Measurements from ENCODE around the gene PTX4. TPM values are rescaled to one million over a fixed set of nuclear protein-coding genes. Genes with fewer than 3 reads are reported as not detected.

The PTX4 gene
- total RNA-seq, 1 donor from 2014 or later, result 0.35 TPM

DNA sequence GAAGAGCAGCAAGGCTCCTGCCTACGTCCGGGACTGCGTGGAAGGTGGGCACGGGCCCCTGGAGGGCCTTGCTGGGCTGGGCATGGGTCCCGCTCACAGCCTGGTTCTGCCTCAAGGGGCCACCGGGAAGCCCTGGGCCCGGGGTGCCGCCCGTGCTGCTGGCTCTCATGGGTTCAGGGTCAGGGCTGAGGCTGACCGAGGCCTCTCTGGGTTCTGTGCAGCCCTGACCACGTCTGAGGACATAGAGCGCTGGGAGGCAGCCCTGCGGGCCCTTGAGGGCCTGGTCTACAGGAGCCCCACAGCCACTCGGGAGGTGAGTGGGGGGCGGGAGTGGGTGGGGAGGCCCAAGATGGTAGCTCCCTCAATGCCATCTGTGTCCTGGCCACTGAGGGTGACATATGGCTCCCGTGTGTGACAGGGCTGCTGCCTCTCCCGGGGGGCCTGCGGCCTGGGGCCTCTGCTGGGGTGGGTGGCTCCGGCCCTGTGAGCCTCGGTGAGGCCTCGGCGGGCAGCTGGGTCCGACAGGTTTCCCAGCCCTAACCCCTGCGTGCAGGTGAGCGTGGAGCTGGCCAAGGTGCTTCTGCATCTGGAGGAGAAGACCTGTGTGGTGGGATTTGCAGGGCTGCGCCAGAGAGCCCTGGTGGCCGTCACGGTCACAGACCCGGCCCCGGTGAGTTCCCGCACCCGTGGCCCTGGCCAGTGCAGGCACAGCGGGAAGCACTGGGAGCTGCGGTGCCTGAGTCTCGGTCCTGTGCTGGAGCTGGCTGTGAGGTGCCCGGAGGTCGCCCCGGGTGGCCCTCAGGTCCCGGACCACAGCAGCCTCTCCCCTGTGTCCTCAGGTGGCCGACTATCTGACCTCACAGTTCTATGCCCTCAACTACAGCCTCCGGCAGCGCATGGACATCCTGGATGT lies 13.6 kb upstream of the PTX4 start:
- no peak for DNase-seq (ENCODE audit: low spot score)

DNA sequence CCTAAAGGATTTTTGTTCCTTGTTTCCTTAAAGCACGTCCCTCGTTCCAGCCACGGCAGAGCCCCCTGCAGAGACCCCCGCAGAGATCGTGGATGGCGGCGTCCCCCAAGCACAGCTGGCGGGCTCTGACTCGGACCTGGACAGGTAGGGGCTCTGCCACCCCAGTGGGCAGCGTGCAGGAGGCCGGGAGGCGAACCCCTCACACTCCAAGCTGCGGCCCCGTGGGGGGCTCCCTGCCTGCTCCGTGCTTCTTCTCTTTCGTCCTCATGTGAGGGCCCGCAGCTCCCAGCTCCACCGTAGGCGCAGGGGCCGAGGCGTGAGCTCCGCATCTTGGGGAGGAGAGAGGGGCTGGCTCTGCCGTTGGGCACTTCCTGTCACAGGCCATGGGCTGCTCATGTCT lies 12.9 kb upstream of the PTX4 start:
- DNase-seq (ENCODE audit: low spot score), result no peak

DNA sequence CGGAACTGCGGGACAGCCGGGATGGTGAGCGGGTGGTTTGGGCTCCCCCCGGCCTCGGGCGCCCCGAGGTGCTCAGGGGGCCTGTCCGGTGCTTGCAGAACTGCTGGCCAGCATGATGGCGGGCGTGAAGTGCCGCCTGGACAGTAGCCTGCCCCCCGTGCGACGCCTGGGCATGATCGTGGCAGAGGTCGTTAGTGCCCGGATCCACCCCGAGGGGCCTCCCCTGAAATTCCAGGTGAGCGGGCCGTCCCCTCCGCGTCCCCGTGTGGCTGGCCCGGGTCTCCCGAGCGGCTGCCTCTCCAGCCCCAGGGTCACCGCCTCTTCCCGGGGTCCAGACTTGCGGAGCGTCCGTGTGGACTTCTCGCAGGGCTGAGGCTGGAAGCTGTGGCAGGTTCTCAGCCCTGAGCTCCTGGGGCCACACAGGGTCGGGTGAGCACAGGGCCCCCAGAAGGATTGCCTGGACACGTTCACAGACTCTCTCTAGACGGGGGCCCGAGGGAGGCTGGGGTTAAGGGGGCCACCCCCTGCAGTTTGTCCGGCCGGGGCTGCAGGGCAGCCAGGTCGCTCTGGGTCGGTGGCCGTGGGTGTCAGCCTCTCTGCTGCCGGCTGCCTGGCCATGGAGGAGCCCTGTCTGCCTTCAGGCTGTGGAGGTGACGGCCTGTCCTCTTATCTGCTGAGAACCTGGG lies 11.9 kb upstream of the PTX4 start:
- DNase-seq (ENCODE audit: low spot score), result no peak

DNA sequence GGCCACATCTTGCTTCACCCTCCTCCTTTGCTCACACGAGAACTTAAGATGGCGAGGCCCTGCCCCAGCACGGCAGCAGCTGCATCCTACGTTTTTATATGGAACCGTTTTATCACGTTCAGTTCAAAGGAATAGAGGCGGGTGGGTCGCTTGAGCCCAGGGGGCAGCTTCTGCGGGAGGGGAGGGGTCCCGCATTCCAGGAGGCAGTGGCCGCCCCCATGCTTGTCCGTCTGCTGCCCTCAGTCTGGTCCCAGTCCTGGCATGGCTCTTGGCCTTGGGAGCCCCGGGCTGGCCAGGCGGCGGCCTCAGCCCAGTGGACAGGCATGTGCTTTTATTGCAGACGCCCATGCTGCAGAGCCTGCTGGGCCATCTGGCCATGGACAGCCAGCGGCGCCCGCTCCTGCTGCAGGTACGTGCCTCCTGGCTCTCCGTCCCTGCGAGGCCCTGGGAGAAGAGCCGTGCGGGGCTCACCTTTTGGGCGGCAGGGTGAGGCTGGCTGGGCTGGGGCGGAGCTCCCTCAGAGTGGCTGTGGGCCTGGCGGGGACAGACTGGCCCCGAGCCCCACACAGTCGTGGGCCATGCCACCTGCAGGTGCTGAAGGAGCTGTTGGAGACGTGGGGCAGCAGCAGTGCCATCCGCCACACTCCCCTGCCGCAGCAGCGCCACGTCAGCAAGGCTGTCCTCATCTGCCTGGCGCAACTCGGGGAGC lies 11.2 kb upstream of the PTX4 start:
- DNase-seq (ENCODE audit: low spot score), result no peak

DNA sequence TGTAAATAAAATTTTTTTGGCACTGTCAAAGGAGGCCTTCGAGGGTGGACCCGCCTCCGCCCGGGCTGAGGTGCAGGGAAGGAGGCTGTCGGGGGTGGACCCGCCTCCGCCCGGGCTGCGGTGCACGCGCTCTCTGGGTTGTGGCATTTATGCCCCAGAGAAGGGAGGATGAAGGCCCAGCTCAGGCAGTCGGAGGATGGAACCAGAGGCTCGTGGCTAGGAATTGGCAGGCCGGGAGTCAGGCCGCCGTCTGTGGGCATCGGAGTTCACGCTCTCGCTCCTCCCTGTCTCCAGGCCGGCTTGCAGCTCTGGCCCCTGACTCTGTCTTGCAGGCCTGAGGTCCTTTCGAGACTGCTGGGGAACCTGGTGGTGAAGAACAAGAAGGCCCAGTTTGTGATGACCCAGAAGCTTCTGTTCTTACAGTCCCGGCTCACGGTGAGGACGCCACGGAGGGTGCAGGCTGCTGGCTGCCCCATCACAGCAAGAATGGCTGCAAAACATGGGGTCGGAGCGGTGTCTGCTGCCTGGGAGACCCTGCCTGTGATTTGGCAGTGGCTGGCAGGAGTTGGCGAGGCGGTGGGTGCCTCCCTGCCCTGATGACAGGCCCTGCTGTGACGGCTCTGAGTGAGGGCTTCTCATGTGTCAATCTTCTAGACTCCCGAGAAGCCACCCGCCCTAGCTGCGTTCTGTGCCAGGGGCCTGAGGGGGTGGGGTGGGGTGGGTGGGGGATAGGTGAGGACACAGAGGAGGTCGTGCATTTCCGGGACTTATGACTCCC lies 10.3 kb upstream of the PTX4 start:
- no peak for DNase-seq (ENCODE audit: low spot score)

DNA sequence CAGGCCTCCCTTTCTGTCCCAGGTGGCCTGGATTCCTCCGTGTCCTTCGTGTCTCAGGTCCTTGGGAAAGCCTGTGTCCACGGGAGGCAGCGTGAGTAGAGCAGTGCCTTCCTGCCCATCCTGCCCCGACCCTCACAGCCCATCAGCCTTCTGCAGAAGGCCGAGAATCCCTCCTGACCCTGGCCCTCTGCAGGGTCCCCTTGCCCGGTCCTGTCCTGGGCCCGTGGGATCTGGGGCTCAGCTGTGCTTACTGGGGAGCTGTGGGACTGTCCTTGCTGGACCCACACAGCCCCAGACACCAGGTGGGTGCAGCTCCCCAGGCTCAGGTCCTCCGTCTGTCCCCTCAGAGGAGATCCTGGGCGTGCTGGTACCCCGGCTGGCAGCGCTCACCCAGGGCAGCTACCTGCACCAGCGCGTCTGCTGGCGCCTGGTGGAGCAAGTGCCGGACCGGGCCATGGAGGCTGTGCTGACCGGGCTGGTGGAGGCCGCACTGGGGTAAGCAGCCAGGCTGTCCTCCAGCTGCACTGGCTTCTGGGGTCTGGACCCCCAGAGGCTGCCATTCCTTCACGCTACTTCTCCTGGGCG lies 8.4 kb upstream of the PTX4 start:
- DNase-seq (ENCODE audit: low spot score), result no peak

DNA sequence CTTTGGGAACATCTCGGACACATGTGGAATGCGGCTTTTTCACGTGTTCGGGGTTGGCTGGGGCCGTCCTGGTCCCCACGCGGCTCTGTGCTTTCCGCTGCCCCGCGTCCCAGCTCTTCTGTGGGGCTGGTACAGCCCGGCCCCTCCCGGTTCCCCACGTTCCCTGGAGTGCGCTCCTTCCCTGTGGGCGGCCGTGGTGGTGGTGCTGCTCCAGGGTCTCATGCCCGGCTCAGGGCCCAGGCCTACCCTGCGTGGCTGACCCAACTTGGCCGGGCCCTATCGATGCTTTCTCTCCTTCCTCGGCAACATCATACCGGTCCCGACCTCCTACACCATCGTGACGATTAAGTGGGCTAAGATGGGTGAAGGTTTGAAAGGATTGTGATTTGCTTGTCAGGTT lies 7.7 kb upstream of the PTX4 start:
- DNase-seq (ENCODE audit: low spot score), result no peak

DNA sequence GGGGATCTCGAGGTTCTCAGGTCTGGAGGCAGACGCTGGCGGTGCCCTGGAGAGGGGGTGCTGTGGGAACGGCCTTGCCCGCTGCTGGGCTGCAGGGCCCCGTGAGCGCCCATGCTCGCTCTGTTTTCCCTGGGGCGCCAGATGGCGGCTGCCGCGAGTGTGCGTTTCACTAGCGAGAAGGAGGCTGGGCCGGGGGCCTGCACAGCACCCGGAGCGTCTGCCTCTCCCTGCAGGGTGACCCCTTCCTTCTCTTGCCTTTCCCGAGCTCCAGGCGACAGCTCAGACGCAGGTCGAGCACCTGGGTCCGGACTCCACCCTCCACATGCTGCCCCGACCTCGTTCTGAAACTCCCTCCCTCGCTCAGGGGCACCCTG lies 7.1 kb upstream of the PTX4 start:
- DNase-seq (ENCODE audit: low spot score), result no peak

DNA sequence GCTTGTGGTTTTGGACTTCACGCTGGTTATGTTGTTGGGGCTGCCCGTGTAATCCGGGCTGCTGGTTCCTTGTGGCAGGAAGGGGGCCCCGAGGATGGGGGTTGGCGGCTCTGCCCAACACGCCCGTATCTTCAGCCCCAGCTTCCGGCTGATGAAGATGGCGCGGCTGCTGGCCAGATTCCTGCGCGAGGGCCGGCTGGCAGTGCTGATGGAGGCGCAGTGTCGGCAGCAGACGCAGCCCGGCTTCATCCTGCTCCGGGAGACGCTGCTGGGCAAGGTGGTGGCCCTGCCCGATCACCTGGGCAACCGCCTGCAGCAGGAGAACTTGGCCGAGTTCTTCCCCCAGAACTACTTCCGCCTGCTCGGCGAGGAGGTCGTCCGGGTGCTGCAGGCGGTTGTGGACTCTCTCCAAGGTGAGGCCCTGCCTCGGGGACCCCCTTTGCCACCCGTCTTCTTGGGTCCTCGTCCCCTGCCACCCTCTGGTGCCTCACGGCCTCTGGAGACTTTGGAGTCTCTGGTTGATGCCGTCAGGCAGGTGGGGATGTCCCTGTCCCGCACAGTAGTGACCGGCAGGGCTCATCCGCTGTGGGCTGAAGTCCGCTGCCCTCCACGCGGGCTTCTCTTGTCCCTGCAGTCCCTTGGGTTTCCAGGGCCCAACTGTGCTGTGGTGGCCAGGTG lies 6.6 kb upstream of the PTX4 start:
- DNase-seq (ENCODE audit: low spot score), result no peak

DNA sequence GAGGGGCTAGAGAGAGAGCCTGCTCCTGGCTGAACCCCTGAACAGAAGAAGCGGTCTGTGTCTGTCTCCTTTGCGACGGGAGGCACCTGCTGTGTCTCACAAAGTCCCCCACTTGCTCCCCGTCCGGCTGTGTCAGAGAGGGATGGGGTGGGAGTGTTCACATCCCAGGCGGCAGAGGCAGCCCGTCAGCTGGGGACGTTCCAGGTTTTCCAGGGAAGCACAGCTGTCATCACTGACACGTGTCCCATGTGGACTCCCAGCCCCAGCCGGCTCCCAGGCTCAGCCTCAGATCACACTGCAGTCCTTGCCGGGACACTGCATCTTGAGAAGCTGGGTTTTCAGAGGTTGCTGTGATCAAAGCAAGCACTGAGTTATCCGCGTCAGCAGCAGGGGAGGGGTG lies 6.0 kb upstream of the PTX4 start:
- DNase-seq (ENCODE audit: low spot score), result no peak

DNA sequence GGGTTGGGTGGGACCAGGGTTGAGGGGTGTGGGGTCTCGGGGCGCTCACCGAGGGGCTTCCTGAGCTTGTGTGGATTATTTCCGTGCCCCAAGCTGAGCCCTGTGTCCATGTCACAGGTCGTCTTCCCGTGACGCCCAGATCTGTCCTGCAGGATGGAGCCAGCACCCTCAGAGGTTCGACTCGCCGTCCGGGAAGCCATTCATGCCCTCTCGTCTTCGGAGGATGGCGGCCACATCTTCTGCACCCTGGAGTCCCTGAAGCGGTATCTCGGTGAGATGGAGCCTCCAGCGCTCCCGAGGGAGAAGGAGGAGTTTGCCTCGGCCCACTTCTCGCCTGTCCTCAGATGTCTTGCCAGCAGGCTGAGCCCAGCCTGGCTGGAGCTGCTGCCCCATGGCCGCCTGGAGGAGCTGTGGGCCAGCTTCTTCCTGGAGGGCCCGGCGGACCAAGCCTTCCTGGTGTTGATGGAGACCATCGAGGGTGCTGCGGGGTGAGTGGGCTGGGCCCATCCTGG lies 5.4 kb upstream of the PTX4 start:
- DNase-seq (ENCODE audit: low spot score), result no peak

DNA sequence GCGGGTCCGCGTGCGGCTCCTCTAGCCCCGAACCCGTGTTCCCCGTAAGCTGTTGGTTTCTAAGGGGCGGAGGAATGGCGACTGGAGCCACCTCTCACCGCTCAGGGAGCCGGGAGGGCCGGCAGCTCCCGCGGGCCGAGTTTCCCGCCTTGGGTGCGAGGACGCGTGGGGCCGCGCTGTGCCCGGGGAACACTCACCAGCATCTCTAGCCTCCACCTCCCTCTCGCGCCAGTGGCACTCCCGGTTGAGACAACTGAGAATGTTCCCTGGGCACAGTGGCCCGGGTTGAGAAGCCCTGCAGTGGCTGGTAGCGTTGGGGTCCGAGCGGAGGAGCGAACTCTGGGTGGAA lies 5.0 kb upstream of the PTX4 start:
- no peak for DNase-seq (ENCODE audit: low spot score)

DNA sequence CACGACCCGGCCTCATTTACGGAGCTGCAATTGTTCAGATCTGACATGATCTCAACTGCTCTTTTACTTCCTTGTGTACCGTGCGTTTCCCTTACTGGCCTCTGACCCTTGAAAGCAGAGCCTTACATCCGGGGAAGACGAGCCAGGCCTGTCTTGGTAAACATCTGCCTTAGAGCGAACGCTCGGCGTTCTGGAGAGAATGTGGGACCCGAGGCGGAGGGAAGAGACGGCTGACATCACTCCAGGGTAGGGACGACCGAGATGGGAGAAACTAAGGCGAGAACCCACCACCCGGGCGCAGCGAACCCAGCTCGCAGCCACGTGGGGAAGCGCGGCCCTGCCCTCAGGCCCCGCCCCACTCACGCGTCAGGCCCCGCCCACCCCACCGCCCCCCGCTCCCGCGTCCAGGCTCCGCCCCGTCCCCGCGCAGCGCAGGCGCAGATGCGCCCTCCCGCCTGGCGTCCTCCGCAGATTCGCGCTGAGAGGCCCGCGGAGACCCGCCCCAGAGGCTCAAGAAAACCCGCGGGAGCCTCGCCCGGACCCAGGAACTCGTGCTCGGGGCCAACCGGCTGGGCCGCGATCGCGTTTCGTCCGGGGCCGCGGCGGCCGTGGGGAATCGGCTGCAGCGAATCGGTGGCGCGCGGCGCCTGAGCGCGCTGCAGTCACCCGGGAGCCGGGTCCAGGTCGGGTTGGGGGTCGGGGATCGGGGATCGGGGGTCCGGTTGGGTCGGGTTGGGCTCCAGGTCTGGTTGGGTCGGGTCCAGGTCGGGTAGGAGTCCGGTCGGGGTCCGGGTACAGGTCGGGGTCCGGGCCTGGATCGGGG lies 4.4 kb upstream of the PTX4 start, which contains the start of gene TELO2:
Gene TELO2, plus strand, starts transcription at position 438 of the 823 bp plus-strand sequence. CDS start 922 bp downstream, outside the sequence.
- DNase-seq (ENCODE audit: low spot score), result peak; percentile 93

DNA sequence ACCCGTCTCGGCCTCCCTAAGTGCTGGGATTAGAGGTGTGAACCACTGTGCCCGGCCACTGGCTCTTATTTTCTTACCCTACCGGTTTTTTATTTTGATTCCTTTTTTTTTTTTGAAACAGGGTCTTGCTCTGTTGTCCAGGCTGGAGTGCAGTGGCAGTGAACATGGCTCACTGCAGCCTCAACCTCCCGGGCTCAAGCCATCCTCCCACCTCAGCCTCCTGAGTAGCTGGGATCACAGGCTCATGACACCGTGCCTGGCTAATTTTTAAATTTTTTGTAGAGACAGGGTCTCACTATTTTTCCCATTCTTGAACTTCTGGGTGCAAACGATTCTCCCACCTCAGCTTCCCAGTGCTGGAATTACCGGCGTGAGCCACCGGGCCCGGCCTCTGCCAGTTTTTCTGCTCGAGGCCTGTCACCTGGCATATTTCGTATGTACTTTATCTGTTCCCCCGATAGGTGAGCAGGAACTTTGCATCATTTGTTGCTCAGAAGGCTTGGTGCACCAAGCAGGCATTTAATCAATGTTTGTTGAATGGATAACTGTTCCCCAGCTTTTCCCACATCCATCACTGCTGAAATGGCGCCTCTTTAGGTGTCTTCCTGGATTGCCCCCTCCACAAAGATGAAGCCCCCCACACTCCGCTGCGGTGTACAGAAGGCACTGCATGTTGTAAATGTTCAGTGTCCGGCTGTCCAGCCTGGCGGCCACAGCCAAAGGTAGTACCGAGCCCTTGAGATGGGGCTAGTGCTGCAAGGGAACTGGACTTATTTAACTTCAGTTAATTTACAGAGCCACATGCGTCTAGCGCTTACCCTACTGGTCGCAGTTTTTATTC lies 3.6 kb upstream of the PTX4 start:
- no peak for DNase-seq (ENCODE audit: low spot score)

DNA sequence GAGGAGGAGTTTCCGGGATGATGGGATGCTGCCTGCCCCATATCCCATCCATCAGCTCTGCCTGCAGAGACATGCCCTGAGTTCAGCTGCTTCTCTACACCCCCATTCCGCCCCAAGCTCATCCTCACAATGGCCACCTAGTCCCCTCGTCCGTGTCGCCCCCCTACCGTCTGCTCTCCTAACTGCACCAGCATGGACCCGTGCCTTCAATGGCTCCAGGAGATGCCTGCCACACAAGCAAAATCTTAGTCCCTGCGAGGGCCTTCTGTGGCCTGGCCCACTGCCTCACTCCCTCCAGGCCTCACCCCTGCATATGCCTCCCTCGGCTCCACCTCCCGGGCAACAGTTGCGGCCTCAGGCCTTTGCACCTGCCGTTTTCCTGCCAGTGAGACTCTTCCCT lies 2.6 kb upstream of the PTX4 start:
- DNase-seq (ENCODE audit: low spot score), result no peak

DNA sequence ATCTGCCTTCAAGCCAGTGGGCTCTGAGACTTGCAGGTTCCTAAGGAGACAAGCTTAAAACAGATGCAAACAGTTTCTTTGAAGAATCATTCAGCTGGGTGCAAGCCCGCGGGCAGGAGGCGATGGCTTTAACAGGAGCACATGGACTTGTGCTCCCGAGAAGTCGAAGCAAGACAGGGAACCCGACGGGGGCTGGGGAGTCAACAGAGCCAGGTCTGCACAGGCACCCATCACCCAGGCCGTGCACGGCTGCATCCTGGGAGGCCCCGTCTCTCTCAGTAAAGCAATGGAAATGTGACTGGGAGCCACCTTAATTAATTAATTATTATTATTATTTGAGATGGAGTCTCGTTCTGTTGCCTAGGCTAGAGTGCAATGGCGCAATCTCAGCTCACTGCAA lies 333 bp upstream of the PTX4 start:
- no peak for DNase-seq (ENCODE audit: low spot score)

DNA sequence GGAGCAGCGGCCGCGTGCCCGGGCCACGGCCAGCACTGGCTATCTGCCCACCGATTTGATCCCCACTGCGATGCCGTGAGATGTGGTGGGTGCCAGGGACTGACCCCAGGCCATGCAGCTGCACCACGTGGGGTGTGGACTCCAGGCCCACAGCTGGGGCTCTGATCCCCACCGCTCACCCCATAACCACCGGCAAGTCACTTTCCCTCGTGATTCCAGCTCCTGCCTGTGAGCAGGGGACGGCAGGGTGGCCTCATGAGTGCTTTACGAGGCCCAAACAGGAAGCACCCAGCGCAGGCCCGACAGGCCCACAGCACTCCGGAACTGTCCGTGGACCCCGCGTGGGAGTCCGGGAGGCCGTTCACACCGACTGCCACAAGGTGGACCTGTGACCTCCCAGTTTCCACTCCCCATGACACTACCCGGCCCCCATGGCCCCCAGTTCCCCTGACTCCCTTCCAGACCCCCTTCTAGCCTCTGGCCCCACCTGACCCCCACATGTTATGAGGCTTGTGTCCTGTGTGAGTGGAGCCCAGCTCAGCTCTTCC lies 616 bp downstream of the PTX4 start:
- DNase-seq (ENCODE audit: low spot score), result no peak
